ELF-1 (cell line): ENCODE results near the gene NME9.

Source experiments
- DNase-seq: peaks from one replicate; pipeline ENCODE4 v3.0.0-alpha.2; 2016; ENCODE audit warnings: low read depth, low spot score

The NME9 gene

DNA sequence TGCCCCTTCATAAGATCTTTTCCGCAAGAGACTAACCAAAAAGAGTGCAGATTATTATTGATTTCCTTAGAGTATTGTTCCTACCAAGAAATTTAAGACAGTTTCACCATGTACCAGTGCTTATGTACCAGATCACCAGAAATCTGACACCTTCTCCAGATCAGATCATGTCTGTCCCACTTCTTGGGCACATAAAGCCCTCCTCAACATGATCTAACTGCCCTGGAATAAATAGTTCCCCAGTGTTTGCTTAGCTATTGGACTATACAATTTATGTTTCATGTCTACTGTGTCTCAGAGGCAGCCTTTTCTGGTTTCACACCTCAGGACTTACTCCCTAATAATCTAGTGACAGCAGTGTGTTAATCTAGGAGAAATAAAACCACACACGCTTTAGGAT is 46.8 kb downstream of the NME9 start:
- DNase-seq = no peak

DNA sequence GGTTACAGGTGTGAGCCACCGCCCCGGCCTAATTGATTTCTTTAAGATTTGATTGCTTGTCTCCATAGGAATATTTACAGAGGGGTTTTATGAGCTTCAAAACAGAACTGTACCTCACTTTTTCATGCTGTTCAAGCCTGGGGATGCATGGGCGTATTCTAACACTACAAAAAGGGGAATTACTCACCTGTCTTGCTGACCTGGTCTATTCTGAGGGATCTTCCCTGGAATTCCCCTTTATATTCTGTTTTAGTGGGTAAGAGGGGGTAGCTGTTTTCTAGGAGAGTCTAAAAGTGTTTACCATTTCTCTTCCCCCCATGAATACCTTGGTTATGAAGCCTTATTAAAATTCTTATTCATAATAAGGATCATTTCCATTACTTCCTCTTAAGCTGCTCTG is 48.1 kb downstream of the NME9 start:
- DNase-seq = no peak

DNA sequence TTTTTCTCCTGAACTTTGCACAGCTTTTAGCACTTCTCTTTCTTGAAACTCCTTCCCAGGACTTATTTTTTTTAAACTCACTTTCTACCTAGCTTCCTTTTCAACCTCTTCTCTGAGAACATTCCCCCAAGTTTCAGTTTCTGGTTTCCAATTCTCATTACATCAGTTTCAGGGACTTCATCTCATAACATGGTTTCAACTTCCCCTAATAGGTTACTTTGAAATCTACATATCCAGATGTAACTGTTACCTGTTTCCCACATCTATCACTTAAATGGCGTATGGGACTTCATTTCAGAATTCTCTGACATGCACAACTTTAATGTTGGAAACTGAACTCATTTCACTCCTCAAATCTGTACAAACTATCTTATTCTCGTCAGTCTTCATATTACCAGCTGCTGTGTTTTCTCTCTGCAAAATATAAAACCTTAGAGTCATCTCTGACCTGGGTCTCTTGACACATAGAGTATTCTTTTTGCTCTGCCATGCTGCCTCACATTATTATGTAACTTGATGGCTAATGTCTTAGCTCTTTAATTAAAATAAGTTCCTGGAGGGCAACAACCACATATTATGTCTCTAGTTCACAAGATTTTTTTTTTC is 58.4 kb downstream of the NME9 start:
- DNase-seq = no peak

DNA sequence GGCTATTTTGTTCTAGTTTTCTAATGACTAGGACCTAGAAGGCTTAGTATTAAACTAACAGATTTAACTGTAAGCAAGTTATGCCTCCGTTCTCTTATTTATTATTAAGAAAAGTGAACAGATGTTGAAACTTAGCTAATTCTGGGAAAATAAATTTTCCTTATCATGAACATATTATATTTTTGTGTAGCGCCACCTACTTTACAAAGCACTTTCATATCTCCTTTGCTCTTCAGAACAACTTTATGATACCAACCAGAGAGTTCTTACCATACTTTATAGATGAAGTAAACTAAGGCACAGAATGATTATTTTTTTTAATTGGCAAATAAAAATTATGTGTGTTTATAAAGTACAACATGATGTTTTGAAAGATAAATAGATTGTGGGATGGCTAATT is 59.4 kb downstream of the NME9 start:
- DNase-seq = no peak

DNA sequence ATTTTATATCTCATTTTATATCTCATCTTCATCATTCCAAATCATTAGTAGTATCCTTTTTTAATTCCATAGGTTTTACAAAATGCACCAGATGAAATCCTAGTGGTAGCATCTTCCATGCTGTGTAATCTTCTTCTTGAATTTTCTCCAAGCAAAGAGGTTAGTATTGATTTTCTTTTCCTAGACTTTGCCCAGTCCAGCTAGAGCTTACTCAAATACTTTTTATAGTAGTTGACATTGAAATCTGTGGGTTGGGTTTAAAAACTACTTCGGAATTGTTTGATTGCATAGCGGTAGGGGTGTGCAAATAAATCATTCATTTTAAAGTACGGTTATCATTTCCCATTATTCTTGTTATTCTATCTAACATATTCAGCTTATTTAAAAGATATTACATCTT is 62.6 kb downstream of the NME9 start:
- DNase-seq = no peak

DNA sequence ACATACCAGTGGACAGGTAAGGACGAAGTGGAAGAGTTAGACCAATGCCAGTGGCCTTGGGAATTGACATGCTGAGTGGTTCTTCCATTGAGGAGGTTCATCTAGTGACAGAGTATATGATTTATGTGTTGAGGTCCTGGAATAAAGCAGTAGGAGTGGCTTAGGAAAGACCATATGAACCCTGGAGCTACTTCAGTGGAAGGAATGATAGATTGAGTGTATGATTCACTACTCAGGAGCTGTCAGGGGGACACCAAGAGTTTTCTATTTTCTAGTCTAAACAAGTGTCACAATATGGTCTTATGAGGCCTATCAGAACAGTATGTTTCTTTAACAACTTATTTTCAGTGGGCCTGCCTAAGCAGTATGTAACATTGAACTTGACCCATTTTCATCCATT is 63.9 kb downstream of the NME9 start:
- DNase-seq = no peak

DNA sequence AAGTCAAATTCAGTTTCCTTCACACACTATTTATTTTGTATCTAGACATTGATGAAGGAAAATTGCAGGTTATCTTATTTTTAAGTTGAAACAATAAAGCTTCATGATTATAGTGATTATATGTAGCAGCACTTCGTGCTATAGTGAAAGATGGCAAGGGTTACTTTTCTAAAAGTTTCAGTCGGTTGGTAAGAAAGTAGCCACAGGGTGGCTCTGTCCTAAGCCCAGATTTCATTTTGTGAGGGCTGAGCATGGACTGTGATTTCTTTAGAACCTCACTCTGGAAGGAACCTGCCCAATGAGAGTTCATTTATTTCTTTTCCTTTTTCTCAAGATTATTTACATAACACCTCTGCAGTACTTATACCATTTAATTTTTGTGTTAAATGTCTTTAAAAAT is 66.5 kb downstream of the NME9 start:
- DNase-seq = no peak

DNA sequence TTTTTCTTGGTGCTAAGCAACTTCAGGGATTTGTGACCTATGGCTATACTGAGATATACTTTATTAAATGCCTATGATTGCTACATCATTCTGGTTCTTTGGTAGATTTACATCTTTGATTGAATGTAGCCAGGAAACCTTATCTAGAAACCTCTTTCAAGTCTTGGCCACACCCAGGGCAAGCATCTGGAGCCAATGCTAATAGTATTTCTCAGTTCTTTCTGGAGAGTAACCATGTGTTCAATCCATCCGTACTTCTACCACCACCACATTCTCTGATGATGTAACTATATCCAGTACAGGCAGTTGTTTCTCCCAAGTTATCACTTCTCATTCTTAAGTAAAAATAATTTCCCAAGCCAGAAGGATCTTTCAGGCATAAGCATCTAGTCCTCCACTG is 69.0 kb downstream of the NME9 start:
- DNase-seq = no peak

DNA sequence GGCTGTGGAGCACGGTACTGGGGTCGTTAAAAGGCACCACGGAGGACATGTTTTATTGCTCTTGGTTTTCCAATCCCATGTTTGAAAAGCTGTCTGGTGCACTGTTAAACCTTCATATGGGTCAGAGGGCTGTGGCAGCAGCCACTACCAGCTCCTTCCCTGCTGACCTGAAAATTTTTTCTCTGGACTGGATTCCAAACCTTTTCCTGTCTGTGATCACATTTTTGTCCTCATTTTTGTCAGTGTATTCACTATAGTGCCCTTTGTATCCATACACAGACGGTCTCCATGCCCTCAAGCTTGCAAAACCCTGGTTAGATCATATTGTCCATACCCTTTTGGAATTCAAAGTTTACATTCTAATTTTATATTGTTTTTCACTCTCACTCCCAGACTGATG is 70.5 kb downstream of the NME9 start:
- DNase-seq = no peak

DNA sequence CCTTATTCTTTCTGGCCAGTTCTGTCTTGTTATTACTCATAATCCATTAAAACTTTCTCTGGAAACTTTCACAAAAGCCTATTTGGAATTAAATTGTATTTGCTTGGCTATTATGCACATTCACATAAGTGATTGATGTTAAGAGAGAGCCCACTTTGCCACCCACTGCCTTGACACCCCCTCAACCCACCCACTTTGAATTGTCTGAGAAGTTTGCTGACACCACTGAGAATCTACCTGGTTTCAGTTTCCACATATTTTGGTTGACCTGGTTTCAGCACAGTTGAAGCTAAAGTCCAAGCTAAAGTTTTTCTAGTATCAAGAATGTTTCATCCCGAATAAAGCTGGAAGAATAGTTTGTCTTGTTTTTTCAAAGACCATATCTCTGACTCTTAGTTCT is 71.7 kb downstream of the NME9 start:
- no peak for DNase-seq

DNA sequence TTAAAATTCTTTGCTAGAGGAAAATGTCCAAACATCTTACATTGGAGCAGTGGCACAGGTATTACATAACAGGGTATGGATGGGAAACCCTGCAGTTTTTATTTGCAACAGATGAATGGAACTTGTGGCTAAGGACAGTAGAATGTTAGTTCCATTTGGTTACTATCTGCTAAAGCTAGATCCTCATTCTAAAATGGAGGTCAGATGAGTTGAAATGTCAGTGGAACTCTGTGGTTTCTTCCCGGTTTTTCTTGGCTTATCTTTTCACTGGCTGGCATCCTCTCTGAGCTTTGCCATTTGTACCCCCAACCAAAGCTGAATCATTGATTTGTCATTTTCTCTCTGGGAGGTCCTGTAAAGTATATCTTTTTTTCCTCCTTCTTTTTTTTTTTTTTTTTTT is 73.6 kb downstream of the NME9 start:
- no peak for DNase-seq

DNA sequence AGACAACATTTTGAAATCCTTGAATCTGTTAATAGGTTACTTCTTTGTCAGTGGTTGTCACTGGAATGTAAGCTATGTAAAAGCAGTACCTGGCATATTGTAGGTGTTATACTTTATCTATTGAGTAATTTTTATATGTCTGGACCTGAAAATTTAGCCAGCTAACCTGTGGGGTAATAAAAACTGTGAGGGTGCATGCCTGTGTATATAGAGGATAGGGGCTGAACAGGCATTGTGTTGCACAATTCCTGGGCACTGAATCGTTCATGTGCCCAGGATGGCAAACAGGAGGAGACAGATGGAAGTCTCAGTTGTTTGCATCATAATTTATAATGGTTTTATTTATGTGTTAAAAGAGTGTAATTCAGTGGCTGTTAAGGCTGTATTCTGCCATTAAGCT is 75.4 kb downstream of the NME9 start:
- DNase-seq = no peak

DNA sequence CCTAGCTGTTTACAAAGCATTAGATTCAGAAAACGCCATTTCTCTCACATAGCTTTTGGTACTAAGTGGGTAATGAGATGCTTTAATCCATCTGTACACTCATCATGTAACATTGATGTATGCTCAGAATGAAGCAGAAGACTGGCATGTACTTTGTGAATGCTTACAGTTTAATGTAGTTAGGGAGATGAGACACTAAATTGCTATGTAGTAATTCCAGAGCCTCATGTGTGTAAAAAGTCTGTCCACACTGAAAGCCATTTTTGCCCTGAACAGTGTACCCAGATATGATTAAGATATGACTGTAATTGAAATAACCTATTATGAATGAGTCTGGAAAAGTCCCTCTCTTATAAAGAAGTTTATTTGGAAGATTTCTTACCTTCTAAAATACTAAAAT is 76.0 kb downstream of the NME9 start:
- no peak for DNase-seq
